HG03457 (cell line): ENCODE measurements around the gene KCNN1.
"Not testable (repeated sequence)": the region's sequence is repeated elsewhere in the genome, so short reads cannot be mapped to it uniquely, and the experiment has no call there.

ENCODE experiments used
- ATAC-seq: cut with Tn5 transposase; IDR thresholded peaks from one replicate; pipeline ENCODE4 v1.9.1; 2021; ENCODE audit warnings: moderate number of reproducible peaks; ENCODE audit not compliant: unreplicated experiment

KCNN1 gene

GRCh38 chr19:17966550-17967256 lies at the start of gene KCNN1:
TSS of gene KCNN1 (plus strand) at chr19:17967107. CDS start at chr19:17973889, 6,782 bp downstream.
- no peak for ATAC-seq

GRCh38 chr19:17918151-17918550 lies 48.8 kb upstream of the KCNN1 start:
- not testable (repeated sequence) for ATAC-seq

- not testable (repeated sequence) for ATAC-seq
Measured at GRCh38 chr19:17919122-17919521, 47.8 kb upstream of the KCNN1 start.

- ATAC-seq: no peak
Measured at GRCh38 chr19:17920527-17920926, 46.4 kb upstream of the KCNN1 start.

GRCh38 chr19:17922138-17922537 lies 44.8 kb upstream of the KCNN1 start:
- ATAC-seq: no peak

GRCh38 chr19:17926044-17926443 lies 40.9 kb upstream of the KCNN1 start:
- ATAC-seq: no peak

GRCh38 chr19:17929056-17929455 lies 37.9 kb upstream of the KCNN1 start:
- no peak for ATAC-seq

- ATAC-seq: no peak
Measured at GRCh38 chr19:17931532-17932191, 35.2 kb upstream of the KCNN1 start.

GRCh38 chr19:17932485-17933338 lies 34.2 kb upstream of the KCNN1 start, which contains the start of gene CCDC124:
TSS of gene CCDC124 (plus strand) at chr19:17933015. CDS start at chr19:17936421, 3,406 bp downstream.
- ATAC-seq: peak; percentile 51

- no peak for ATAC-seq
Measured at GRCh38 chr19:17933414-17934129, 33.3 kb upstream of the KCNN1 start.

GRCh38 chr19:17936379-17936778 lies 30.5 kb upstream of the KCNN1 start:
- ATAC-seq: no peak

- no peak for ATAC-seq
Measured at GRCh38 chr19:17937371-17937900, 29.5 kb upstream of the KCNN1 start.

GRCh38 chr19:17938092-17938845 lies 28.6 kb upstream of the KCNN1 start:
- ATAC-seq: no peak

- ATAC-seq: no peak
Measured at GRCh38 chr19:17942181-17942580, 24.7 kb upstream of the KCNN1 start.

- ATAC-seq: no peak
Measured at GRCh38 chr19:17942582-17943273, 24.2 kb upstream of the KCNN1 start.

GRCh38 chr19:17943274-17944221 lies 23.4 kb upstream of the KCNN1 start:
- no peak for ATAC-seq

- no peak for ATAC-seq
Measured at GRCh38 chr19:17944301-17944700, 22.6 kb upstream of the KCNN1 start.
